ENCODE results near the gene SERPINB8. TPM values are rescaled to one million over a fixed set of nuclear protein-coding genes. Genes with fewer than 3 reads are reported as not detected.

Gene SERPINB8
- total and polyA plus RNA-seq, 10 donors: 4.6 to 23.4 (median 14.5) TPM

DNA sequence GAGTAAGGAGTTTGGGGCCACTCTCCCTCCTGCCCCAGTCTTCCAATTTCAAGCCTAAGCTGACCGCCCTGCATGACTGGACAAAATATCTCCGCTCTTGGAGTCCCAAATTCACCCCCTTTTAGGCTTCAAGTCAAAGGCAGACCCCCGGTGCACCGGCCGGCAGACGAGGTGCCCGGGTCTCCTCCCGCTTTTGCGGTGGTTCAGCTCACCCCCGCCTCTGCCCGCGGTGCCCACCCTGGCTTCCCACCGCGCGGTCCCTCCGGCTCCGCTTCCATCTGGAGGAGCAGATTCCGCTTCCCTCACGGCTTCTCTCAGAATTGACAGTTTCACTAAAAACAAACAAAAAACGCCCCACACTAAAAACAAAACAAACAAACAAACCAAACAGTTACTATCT, 56.5 kb downstream of the SERPINB8 start:
- intact Hi-C loops (cut with DNase I; ENCODE audit: low total_unique reads): no loop called here
- 95 to 98% (median 96%) methylated on average over 19 to 20 of the region's 20 CpGs for WGBS, 5 donors
- H3K4me3 ChIP-seq: no peak overlapping the region
- no peaks in the 10 kb centered on the region for H3K36me3 ChIP-seq
- no peaks in the 10 kb centered on the region for H3K27me3 ChIP-seq (replicated peaks in 1 of 7)
- H3K9me3 ChIP-seq: no peaks in the 10 kb centered on the region
- no peak overlapping the region for H3K27ac ChIP-seq
- H3K4me1 ChIP-seq: no peaks in the 10 kb centered on the region
- no peak for DNase-seq
- TF ChIP-seq POLR2A (IDR thresholded peaks at IDR 0.05) (no peak), POLR2AphosphoS5 (IDR thresholded peaks at IDR 0.05) (no peak)
- TF ChIP-seq, protein P1, sequence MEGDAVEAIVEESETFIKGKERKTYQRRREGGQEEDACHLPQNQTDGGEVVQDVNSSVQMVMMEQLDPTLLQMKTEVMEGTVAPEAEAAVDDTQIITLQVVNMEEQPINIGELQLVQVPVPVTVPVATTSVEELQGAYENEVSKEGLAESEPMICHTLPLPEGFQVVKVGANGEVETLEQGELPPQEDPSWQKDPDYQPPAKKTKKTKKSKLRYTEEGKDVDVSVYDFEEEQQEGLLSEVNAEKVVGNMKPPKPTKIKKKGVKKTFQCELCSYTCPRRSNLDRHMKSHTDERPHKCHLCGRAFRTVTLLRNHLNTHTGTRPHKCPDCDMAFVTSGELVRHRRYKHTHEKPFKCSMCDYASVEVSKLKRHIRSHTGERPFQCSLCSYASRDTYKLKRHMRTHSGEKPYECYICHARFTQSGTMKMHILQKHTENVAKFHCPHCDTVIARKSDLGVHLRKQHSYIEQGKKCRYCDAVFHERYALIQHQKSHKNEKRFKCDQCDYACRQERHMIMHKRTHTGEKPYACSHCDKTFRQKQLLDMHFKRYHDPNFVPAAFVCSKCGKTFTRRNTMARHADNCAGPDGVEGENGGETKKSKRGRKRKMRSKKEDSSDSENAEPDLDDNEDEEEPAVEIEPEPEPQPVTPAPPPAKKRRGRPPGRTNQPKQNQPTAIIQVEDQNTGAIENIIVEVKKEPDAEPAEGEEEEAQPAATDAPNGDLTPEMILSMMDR (IDR thresholded peaks at IDR 0.05 in 8 of 11, conservative IDR thresholded peaks at IDR 0.05 in 3 of 11): no peak

DNA sequence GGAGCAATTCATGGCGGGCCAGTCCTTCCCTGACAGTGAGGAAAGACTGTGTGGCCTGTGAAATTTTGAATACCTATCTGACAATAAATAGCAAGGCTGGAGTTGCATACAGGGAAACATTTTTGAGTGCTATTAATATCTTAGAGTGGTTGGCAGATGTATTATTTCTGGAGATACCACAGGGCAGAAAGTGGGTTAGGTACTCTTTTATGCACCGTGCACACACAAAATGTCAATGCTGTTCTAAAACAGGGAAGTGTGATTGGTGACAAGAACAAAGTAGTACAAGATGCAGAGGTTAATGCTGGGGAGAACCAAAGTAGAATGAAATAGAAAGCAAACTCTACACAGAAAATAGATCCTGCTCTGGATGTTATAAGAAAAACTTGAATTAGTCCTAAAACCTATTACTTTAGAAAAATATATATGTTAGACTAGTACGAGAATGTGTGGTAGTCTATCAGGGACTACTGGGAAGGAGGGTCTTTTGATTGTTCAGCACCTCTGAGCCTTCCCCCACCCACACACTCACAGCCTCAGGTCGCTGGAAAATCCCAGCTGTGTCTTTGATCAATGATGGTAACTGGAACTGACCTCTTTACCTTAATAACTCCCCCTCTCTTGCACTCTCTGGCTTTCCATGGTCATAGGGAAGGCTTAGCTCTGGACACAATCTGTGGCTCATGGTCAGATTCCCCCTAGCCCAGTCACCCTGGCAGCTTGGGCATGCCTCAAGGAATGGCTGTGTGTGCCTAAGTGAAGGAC, 58.2 kb downstream of the SERPINB8 start:
- intact Hi-C loops (cut with DNase I; ENCODE audit: low total_unique reads): no loop called here
- H3K4me1 ChIP-seq: no peaks in the 10 kb centered on the region
- TF ChIP-seq POLR2AphosphoS5 (IDR thresholded peaks at IDR 0.05) (no peak), POLR2A (IDR thresholded peaks at IDR 0.05) (no peak)
- TF ChIP-seq, protein P1 (IDR thresholded peaks at IDR 0.05 in 8 of 11, conservative IDR thresholded peaks at IDR 0.05 in 3 of 11): no peak
- H3K27ac ChIP-seq: no peak overlapping the region
- WGBS, 5 donors: 61 to 71% (median 69%) methylated on average over 4 of the region's 4 CpGs
- H3K9me3 ChIP-seq: no peaks in the 10 kb centered on the region
- no peak overlapping the region for H3K4me3 ChIP-seq
- no peak for DNase-seq
- no peaks in the 10 kb centered on the region for H3K36me3 ChIP-seq
- peaks cover 0 to 4% (median 0%) of the 10 kb centered on the region in 7 donors for H3K27me3 ChIP-seq (replicated peaks in 1 of 7)

DNA sequence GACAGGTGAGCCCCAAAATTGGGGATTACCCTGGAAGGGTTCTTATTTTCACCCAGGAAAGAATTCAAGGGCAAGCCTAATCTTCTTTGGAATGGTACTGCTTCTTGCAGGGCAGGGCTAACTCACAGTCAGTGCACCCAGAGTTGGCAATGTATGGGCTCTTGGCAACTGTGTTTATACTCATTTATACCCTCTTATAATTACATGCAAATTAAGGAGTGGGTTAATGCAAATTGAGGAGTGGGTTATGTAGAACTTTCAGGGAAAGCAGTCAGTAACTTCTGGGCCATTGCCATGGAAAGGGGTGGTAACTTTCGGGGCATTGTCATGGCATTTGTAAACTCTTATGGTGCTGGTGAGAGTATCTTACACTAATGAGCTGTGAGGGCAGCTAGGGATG, 59.2 kb downstream of the SERPINB8 start:
- Histone ChIP-seq H3K4me1 (no peaks in the 10 kb centered on the region), H3K27ac (no peak overlapping the region), H3K9me3 (no peaks in the 10 kb centered on the region), H3K36me3 (no peaks in the 10 kb centered on the region), H3K4me3 (no peak overlapping the region), H3K27me3 (replicated peaks in 1 of 7) (peaks cover 0 to 4% (median 0%) of the 10 kb centered on the region in 7 donors)
- intact Hi-C loops (cut with DNase I; ENCODE audit: low total_unique reads): no loop called here
- whole genome bisulfite sequencing, 5 donors: 52 to 91% (median 75%) methylated on average over 1 of the region's 1 CpG
- no peak for DNase-seq
- TF ChIP-seq, protein P1 (IDR thresholded peaks at IDR 0.05 in 8 of 11, conservative IDR thresholded peaks at IDR 0.05 in 3 of 11): no peak
- TF ChIP-seq POLR2A (IDR thresholded peaks at IDR 0.05) (no peak), POLR2AphosphoS5 (IDR thresholded peaks at IDR 0.05) (no peak)

DNA sequence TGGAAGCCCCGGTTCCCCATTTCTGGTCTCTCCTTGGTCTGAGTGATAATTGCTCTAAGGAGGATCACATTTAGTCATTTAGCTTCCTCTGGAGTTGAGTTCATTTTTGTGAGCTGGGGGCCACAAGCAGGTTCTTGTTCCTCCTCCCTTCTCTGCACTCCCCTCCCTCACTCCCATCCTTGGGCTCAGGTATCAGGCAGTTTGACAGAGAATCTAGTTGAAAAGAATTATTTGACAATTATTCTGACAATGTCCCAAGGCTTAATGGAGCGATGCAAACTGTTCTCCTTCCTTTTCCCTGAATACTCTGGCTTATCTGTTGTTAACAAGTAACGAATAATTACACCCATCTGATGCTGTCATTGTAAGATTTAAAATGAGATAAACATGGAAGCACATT, 61.5 kb downstream of the SERPINB8 start:
- no peak overlapping the region for H3K27ac ChIP-seq
- intact Hi-C loops (cut with DNase I; ENCODE audit: low total_unique reads): no loop called here
- H3K4me3 ChIP-seq: no peak overlapping the region
- peaks cover 0 to 4% (median 0%) of the 10 kb centered on the region in 7 donors for H3K27me3 ChIP-seq (replicated peaks in 1 of 7)
- no peaks in the 10 kb centered on the region for H3K9me3 ChIP-seq
- H3K4me1 ChIP-seq: no peaks in the 10 kb centered on the region
- TF ChIP-seq POLR2AphosphoS5 (IDR thresholded peaks at IDR 0.05): no peak
- 78 to 90% (median 83%) methylated on average over 3 of the region's 3 CpGs for WGBS, 5 donors
- no peak for DNase-seq
- H3K36me3 ChIP-seq: no peaks in the 10 kb centered on the region

Measured in spleen (tissue), 11 donors.